ENCODE data around the gene RPS28.

DNA sequence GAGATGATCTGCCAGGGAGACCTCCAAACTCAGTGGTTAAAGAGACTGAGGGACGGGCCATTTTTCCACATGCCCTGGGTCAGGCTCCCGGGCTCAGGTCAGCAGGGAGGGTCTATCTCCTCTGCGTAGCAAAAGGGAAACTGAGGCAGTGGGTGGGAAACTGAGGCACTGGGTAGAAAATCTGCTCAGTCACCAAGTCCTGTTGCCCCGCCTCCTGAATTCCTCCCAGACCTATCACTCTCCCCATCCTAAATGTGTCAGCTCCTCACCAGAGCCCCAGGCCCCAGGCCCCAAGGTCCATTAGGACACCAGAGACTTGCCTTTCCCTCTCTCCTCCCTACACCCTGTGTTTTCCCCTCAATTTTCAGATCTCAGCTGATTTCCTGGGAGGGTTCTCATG is 15.5 kb upstream of the RPS28 start:
- TF ChIP-seq EZH2phosphoT487 (IDR thresholded peaks at IDR 0.05; ENCODE audit: low read depth, severe bottlenecking, unreplicated experiment), result no peak
- TF ChIP-seq, protein P1, sequence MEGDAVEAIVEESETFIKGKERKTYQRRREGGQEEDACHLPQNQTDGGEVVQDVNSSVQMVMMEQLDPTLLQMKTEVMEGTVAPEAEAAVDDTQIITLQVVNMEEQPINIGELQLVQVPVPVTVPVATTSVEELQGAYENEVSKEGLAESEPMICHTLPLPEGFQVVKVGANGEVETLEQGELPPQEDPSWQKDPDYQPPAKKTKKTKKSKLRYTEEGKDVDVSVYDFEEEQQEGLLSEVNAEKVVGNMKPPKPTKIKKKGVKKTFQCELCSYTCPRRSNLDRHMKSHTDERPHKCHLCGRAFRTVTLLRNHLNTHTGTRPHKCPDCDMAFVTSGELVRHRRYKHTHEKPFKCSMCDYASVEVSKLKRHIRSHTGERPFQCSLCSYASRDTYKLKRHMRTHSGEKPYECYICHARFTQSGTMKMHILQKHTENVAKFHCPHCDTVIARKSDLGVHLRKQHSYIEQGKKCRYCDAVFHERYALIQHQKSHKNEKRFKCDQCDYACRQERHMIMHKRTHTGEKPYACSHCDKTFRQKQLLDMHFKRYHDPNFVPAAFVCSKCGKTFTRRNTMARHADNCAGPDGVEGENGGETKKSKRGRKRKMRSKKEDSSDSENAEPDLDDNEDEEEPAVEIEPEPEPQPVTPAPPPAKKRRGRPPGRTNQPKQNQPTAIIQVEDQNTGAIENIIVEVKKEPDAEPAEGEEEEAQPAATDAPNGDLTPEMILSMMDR (IDR thresholded peaks at IDR 0.05; ENCODE audit: poor library complexity), result no peak
- no peak for TF ChIP-seq EZH2 (IDR thresholded peaks at IDR 0.05; ENCODE audit: borderline replicate concordance)

Data from hepatocyte (in vitro differentiated cells).